GM18502 (cell line): ENCODE measurements around the gene NDEL1.

ENCODE experiments used
- ATAC-seq: cut with Tn5 transposase; IDR thresholded peaks from one replicate; pipeline ENCODE4 v1.9.1; 2021; ENCODE audit warnings: mild to moderate bottlenecking; ENCODE audit not compliant: unreplicated experiment, poor library complexity

NDEL1 gene

GRCh38 chr17:8475227-8475626, 39.5 kb downstream of the NDEL1 start:
- no peak for ATAC-seq

GRCh38 chr17:8475781-8476180, 40.1 kb downstream of the NDEL1 start:
- no peak for ATAC-seq

DNA sequence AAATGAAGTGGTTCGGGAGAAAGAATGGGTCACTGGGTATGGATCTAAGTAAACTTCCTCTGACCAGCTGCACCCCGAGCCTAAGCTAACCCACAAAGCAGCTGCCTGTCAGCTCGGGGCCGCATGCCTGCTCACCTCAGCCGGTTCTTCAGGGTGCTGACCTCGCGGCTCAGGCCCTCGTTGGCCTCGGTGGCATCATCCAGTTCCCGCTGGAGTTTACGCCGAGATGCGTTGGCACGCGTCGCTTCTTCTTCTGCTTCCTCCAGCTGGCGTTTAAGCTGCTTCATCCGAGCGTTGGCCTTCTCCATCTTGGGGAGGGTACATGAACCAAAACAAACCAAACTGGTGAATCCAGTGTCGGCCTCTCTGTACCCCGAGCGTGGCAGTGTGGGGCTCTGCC, 41.1 kb downstream of the NDEL1 start:
- no peak for ATAC-seq

DNA sequence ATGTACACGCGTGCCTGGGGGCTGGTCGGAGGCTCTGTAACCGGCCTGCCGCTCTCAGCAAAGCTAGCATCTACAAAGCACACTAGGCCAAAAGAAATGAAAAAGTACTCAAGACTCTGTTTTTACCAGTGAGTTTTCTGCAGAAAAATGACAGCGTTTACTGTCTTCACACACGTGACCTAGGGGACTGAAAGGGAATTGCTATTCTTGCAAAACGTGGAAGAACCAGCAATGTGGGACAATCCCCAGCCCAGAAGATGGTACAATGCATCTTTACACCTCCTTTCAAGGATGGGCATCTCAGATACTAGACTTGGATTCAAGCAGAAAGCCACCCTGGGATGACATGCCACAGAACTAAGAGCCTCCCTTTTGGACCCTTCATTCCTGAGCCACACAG, 41.5 kb downstream of the NDEL1 start:
- no peak for ATAC-seq

DNA sequence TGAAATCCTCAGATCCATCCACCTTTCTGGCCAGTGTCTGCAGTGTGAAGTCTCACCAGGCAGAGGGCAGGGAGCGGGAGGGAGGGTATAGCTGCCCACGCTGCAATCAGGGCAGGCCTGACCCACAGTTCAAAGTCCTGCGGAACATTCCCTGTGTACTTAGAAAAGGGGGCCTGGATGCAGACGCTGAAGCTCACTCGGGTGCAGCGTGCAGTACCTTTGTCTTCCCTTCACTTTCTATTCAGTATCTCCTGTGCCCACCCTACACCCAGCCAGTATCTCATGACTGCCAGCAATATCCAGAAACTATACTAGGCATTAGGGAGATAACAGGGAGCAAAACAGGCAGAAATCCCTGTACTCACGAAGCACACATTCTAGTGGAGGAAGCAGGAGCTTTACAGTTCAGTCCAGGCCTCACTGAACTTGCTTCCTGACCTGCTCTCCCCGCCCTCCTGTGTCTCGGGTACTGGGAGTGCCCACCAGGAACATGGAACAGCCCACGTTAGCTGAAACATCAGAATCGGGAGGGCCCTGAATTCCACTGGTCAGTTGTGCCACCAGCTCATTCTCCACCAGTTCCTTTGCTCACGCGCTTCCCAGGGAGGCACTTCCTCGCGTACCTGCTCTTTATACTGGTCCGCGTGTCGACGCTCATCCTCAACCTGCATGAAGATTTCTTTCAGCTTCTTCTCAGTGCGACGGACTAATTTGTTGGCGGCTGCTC, 42.2 kb downstream of the NDEL1 start:
- no peak for ATAC-seq

GRCh38 chr17:8479431-8479947, 43.8 kb downstream of the NDEL1 start:
- no peak for ATAC-seq

- no peak for ATAC-seq
Observed at GRCh38 chr17:8480011-8480976, 44.6 kb downstream of the NDEL1 start.

DNA sequence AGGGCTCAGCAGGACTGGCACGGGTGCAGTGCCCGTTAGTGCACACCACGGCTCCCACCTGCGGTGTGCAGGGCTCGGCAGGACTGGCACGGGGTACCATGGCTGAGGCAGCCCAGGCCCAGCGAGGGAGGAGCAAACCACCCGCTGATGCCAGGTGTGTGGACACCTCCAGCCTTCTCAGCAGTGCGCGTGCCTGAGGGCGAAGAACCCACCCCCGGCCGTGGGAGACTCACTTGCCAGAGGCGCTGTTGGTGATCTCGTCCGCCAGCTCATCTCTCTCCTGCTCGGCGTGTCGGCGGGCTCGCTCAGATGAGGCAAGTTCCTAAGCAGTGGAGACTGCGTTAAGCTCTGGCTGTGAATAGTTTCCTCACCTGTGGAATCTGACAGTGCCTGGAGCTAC, 45.4 kb downstream of the NDEL1 start:
- ATAC-seq = no peak

DNA sequence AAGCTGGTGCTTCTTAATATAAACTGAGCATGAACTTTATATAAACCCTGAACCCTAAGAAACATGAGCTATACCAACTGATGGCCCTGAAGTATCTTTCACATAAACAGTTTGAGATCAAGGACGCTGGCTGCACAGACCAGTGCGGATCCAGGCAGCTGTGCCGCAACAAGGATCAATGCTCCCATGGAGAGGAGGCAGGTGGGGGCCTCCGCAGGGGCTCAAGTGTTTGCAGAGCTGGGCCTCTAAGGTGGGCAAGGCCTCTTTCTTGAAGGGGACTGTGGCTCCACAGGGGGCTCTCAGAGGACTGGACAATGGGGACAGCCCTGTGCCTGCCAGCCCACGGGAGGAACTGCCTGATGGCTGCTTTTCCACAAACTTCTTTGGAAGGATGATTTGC, 46.0 kb downstream of the NDEL1 start:
- ATAC-seq = no peak

DNA sequence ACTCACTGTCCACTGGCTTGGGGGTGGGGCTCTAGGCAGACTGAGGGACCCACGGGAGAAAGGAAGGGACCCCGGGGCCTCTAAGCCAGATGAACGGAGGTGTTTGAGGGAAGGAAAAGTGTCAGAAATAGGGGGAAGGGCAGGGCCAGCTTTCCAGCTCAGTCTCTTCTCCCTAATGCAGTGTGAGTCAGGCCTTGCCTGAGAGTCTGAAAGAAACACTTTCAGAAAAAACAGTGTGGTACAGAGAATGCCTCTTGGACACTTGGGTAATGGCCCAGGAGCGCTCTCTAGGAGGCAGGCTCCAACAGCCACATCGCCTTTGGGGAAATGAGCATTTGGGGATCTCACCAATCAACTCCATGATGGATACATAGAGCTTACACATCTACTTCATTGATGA, 46.9 kb downstream of the NDEL1 start:
- ATAC-seq = no peak

DNA sequence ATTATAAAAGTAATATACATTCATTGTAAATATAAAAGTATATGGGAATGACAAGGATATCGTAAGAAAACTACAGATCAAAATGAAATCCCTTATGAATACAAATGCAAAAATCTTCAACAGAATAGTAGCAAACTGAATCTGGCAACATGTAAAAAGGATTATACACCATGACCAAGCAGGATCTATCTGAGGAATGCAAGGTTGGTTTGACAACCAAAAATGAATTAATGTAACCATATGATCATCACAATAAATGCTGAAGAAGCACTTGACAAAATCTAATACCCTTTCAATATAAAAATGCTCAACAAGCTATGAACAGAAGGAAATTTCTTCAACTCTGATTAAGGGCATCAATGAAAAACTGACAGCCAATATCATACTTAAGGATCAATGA, 48.8 kb downstream of the NDEL1 start:
- ATAC-seq = no peak

DNA sequence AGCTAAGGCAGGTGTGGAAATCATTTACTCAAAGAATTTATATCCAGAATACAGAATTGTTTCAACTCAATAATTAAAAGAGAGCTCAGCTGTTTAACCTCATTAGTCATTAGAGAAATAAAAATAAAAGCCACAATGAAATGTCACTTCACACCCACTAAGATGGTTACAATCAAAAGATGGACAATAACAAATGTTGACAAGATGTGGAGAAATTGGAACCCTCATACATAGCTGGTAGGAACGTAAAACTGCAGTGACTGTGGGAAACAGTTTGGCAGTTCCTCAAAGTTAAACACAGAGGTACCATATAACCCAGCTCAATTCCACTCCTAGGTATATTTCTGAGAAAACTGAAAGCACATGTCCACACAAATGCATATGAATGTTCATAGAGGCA, 49.8 kb downstream of the NDEL1 start:
- no peak for ATAC-seq

DNA sequence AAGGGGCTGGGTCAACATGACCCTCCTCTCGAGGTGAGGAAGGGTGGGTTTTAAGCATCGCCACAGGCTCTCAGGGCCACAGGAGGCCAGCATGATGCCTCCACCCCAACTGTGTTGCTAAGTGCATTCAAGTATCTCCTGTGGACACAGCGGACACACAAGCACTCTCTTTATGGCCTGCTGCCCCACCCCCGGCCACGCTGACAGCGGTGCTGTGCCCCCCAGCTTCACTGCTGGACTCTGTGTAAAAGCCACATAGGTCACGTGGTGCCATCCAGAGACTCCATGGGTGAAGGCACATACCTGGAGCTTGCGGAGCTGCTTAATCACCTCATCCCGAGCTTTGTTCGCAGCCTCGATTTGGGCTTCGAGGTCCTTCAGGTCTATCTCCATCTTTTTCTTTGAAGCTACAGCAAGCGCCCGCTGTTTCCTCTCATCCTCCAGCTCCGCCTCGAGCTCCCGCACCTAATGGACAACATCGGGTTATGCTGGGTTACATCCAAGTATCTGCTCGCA, 51.5 kb downstream of the NDEL1 start:
- ATAC-seq = no peak

DNA sequence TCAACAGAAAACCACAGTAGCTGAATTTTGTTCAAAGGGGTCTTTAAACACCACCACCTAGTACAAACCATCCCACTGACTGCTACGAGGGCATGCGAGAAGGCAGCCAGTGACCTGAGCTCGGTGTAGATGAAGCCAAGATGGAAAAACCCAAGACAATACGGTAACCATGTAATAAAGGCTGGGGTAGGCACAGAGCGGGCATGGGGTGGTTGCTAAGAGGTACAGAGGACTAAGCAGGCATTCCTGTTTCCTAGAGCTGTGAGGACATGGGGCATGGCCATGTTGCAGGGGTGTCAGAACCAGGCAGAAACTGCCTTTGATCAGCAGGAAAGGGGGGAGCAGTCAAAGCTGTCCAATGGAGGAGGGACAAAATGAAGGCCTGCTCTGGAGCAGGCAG, 52.1 kb downstream of the NDEL1 start:
- no peak for ATAC-seq

DNA sequence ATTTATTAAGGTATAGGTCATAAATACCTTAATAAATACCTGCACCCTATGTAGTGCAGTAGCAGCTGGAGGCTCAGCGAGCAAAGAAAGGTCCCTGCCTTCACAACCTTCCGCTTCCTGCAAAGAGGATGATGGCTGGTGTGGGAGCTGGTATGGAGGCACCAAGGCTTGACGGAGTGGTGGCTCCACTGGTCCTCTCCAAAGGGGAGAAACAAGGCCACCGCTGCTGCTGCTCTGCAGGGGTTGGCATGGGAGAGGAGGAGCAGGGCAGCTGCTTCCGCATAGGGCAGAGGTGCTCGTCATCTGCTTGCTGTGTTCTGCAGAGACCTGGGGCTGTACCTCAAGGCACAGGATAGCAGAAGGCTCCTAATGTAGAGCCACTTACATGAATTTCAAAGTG, 52.8 kb downstream of the NDEL1 start:
- no peak for ATAC-seq

- no peak for ATAC-seq
Observed at GRCh38 chr17:8488901-8489300, 53.2 kb downstream of the NDEL1 start.

GRCh38 chr17:8489841-8490240, 54.2 kb downstream of the NDEL1 start:
- ATAC-seq = no peak

DNA sequence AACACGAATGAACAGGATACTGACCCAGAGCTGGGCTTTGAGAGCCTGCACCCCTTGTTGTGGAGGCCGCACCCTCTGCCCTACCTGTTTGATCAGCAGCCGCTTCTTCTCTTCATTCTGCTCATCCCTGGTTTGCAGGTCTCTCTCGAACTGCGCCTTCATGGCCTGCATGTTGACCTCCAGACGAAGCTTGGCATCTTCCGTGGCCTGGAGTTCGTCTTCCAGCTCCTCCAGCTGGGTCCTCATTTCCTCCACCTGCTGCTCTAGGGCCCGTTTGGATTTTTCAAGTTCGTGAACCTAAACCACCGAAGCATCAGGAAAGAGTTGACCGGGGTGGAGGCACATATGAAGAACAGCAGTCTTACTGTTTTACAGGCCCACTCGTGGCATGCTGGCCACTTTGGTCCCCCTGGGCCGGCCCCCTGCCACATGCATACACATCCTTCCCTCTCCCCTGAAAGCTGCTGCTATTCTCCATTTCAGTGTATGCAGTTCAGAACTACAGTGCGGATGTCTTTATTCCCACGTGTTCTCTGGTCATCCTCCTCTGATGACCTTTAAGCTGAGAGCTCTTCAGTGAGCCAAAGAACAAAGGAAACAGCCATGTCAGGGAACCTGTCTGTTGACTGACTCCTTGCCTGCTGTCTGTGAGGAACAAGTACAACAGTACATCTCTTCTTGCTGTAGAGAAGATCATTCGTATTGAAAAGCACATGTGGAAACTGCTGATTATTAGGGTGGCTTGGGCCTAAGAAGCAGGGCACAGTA, 54.8 kb downstream of the NDEL1 start:
- ATAC-seq = no peak

- no peak for ATAC-seq
Observed at GRCh38 chr17:8492121-8492520, 56.4 kb downstream of the NDEL1 start.

DNA sequence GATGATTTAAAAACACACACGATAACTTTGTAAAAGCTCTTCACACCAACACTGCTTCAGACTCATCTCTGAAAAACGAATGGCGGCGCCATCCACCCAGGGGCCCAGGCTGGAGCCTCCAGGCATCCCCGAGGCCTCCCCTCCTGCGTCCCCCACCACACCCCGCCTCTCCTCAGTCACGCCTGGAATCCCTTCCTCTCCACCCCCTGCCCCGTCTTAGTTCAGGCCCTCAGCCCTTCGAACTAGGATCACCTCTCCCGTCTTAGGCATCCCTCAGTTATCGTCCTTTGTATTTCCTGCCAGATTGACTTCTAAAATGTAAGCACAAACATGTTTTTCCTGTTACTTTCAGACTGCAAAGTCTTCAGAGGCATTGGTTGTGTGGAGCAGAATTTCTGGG, 58.3 kb downstream of the NDEL1 start:
- ATAC-seq = no peak
